NCI-H82 treated with DMSO at 0.1 percent for 48 hours (cell line): ENCODE data around the gene SLC6A1.

Experiments
- DNase-seq: peaks from one replicate; lab custom pipeline; 2025; ENCODE audit not compliant: unreplicated experiment; lab: John Stamatoyannopoulos, UW

The SLC6A1 gene

GRCh38 chr3:10970306-10970960 lies 22.1 kb upstream of the SLC6A1 start:
- DNase-seq = no peak

- no peak for DNase-seq
These were observed 20.3 kb upstream of the SLC6A1 start for GRCh38 chr3:10972072-10972782.

GRCh38 chr3:10973046-10973595 lies 19.4 kb upstream of the SLC6A1 start:
- no peak for DNase-seq

DNA sequence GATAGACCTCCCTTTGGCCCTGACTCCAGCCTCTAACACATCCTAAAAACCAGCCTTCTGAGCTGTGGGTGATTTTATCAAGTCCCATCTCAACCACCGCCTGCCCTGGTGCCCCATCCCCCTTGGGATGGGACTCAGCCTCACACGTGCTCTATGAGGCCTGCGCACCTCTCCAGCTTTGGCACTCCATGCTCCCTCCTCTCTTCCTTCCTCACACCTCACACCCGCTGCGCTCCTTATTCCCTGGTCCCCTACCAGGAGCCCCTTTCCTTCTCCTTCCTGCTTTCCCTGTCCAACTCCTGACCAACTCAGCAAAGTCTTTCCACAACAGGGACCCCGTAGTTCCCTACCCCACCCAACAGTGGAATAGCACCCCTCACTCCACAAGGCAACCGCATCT lies 18.4 kb upstream of the SLC6A1 start:
- no peak for DNase-seq

DNA sequence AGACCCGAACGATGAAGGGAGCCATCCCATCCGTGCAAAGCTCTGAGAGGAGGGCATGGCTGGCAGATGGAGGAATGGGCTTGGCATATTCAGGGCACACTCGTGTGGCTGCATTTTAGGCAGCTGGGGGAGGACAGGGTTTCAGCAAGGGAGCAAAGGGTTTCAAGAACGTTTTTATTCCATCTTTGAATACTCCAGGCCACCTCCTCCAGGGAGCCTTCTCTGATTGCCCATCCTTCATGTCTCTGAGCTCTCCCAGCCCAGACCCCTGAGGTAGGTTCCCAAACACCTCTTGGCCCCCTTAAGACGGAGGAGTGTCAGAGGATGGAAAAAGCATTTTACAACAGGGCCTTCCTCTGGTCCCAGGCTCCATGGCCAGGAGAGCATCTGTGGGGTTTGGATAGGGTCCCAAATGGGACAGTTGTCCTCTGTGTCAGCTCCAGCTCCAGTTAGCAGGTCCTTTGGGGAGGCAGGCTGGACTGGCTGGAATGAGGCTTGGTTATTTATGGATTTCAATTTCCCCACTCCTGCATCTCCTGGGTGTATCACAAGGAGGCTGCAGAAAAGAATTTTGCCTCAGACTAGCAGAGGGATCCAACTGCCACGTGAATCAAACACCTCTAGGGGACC lies 17.7 kb upstream of the SLC6A1 start:
- DNase-seq = no peak

DNA sequence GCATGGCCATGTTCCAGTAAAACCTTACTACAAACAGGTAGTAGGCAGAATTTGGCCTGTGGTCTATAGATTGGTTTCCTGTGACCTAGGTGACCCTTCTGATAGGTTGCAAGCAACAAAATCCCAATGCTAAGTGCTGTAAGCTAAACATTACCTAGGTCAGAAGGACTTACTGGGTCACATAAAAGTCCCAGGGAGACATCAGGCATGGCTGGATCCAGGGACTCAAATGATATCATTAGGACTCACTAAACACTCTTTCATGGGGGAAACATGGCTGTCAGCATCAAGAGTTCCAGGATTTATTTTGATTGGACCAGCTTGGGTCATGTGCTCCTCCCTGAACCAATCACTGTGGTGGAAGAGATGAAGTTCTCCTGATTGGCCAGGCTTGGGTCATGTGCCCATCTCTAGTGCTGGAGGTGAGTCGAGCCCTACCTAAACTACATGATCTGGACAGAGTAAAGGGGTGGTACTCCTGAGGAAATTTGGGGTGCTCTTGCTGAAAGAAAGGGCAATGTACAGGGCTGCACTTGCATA lies 16.8 kb upstream of the SLC6A1 start:
- no peak for DNase-seq

- no peak for DNase-seq
These were observed 15.8 kb upstream of the SLC6A1 start for GRCh38 chr3:10976770-10977169.

- DNase-seq = no peak
These were observed 14.5 kb upstream of the SLC6A1 start for GRCh38 chr3:10977892-10978510.

DNA sequence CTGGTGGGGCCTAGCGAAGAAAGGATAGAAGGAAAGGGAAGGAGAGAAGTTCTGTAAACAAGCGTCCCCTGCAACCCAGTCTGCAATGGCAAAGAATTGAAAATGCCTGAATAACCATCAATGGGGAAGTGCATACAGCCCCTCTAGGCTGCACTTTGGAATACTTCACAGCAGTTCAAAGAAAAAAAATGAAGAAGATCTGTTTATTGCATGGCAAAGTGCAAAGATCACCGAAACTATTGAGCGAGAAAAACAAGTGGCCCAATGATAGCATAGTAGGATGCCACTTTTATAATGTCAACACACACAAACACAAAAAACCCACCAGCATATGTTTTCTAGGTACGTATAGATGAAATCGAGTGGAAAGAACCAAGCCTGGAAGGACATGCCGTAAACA lies 13.6 kb upstream of the SLC6A1 start:
- no peak for DNase-seq

DNA sequence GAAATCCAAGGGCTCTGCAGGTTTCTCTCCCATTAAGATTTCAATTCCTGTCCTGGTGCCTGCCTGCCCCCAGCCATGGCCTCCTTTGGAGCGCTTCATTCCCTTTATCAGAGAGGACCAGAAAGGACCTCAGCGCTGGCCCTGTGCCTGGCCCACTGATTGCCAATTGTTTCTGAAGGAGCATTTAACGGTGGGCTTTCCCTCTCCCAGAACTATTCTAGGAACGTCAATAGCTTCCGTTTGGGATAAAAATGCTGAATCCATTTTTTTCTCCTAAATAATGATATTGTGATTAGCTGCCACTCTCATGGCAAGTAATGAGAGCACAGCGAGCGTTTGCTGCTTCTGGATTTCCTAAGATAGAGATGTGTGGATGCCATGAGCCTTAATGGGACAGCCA lies 12.2 kb upstream of the SLC6A1 start:
- no peak for DNase-seq

GRCh38 chr3:10981031-10981430 lies 11.5 kb upstream of the SLC6A1 start:
- DNase-seq = no peak

GRCh38 chr3:10981961-10982360 lies 10.6 kb upstream of the SLC6A1 start:
- no peak for DNase-seq

GRCh38 chr3:10982782-10983181 lies 9.8 kb upstream of the SLC6A1 start:
- no peak for DNase-seq

- no peak for DNase-seq
These were observed 9.2 kb upstream of the SLC6A1 start for GRCh38 chr3:10983219-10983916.

DNA sequence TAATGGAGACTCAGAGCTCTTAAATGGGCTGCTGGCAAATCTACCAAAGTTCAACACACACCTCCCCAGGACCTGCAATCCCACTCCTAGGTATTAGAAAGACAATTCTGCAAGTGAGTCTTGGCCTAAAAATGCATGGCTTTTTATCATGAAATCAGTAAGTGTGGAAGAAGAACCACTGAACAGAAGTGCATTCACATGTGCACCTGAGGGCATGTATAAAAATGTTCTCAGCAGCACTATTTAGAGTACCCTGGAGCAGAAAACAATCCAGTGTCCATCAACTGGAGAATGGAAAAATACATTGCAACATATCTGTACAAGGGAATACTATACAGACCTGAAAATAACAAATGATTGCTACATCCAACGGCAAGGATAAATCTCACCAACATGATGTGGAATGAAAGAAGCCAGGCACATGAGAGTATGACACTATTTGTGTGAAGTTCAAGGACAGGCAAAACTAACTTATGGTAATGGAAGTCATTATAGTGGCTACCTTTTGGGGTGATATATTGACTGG lies 8.1 kb upstream of the SLC6A1 start:
- no peak for DNase-seq

DNA sequence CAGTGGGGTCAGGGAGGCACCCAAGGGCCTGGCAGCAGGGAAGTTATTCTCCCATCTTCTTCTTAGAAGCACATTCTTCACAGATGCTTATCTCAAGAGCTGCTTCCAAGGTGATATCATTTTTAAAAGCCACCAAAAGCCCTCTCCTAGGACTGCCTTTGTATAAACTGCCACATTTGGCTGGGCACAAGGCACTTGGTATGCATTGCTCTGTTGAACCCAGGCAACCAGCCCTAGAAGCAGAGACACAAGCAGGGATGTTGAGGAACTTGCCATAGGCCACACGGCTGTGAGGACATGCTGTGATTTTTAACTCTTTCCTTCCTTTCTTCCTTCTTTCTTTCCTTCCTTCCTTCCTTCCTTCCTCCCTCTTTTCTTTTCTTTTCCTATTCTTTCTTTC lies 7.4 kb upstream of the SLC6A1 start:
- no peak for DNase-seq

DNA sequence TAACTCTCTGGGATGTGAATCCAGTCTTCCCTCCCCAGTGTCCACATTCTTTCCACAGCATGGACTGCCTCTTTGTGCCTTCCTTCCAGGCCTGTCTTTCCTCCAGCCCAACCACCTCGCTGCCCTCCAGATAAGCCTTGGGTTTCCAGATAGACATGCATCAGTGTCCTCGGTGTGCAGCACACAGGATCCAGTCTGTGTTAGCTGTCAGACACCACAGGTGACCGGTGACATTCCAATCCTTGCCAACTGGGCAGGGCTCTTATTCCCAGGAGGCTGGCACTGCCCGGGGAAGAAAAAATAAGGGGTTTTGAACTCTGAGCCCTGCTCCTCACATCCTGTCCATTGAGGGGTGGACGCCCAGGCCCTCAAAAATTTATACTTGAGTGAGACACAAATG lies 6.0 kb upstream of the SLC6A1 start:
- DNase-seq = no peak

- no peak for DNase-seq
These were observed 4.4 kb upstream of the SLC6A1 start for GRCh38 chr3:10988001-10988665.

- no peak for DNase-seq
These were observed 3.5 kb upstream of the SLC6A1 start for GRCh38 chr3:10988991-10989484.
